Caki2 (cell line): ENCODE measurements around the gene CAMKV. TPM values are rescaled to one million over a fixed set of nuclear protein-coding genes. Genes with fewer than 3 reads are reported as not detected.
"Not testable (repeated sequence)": the region's sequence is repeated elsewhere in the genome, so short reads cannot be mapped to it uniquely, and the experiment has no call there.

Experiments used
- DNase-seq: peaks from one replicate; pipeline ENCODE4 v3.0.0-alpha.2; 2015; ENCODE audit warnings: low read depth
- in situ Hi-C: cut with HindIII; loops from 2 replicates; pipeline ENCODE4 v1.10.0; 2016; ENCODE audit warnings: low sequenced_read_pairs, low pct_unique_long_range_greater_than_20kb, mixed read lengths
- total RNA-seq: library from RNA; depleted of rRNA; stranded (reverse); fragments of >200 nt; shearing (Covaris generic); gene quantifications from 2 replicates; pipeline ENCODE4 v1.2.3, GENCODE V29; 2014; ENCODE audit warnings: low replicate concordance

The CAMKV gene
- total RNA-seq, 1 experiment from 2014 or later = not detected

GRCh38 chr3:49867400-49867799, 2.3 kb downstream of the CAMKV start:
- in situ Hi-C loops = no loop called here
- DNase-seq = no peak

DNA sequence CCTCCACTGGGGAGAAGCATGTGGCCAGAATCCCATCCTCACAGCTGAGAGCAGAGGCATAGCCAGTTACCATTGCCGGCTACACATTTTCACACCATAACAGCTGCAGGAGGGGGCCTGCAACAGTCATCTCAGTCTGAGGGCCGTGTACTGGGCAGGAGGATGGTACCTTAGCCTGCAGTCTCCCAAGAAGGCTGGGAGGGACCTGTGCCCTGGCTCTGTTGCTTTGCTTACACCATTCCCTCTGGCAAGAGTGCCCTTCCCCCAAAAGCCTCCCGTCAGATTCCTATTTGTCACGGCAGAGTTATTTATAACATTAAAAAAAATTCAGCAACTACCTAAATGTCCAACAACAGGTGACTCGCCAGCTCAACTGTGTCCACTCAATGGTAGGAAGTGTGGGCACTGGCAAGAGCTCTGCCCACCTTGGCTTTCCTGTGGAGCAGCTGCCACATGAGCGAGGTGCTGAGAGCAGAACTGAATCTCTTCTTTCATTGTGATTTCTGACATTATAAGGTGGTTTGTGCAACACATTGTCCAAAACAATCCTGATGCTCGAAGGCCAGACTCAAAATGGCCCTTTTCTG, 4.4 kb downstream of the CAMKV start:
- in situ Hi-C loops = no loop called here
- DNase-seq = no peak

DNA sequence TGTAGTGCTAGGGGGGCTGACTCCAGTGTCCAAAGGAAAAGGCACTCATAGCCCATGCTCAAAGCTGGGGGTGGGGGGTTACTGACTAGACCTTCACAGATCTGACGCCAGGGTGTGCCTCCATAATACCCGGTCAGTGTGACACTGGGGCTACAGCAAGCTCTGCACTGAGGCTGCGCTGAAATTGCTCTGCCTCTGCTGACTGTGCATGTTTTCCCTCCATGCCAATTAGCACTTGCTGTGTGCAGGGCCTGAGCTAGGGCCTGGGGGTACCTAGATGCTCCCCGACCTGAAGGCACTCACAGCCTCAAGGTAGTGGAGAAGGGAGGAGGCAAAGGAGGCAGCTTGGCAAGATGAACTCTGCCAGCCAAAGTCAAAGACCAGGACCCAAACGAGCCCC, 5.2 kb downstream of the CAMKV start:
- no peak for DNase-seq
- in situ Hi-C loops = no loop called here

- in situ Hi-C loops = no loop called here
- no peak for DNase-seq
Observed at GRCh38 chr3:49859576-49860305, 10.0 kb downstream of the CAMKV start.

GRCh38 chr3:49856181-49857005, 13.3 kb downstream of the CAMKV start, which contains the start of gene TRAIP:
Gene TRAIP (minus strand): TSS chr3:49856564. CDS start chr3:49856453, 111 bp downstream.
- in situ Hi-C loops = no loop called here
- peak; percentile 83 for DNase-seq

GRCh38 chr3:49855662-49856061, 14.0 kb downstream of the CAMKV start:
- in situ Hi-C loops = no loop called here
- no peak for DNase-seq

DNA sequence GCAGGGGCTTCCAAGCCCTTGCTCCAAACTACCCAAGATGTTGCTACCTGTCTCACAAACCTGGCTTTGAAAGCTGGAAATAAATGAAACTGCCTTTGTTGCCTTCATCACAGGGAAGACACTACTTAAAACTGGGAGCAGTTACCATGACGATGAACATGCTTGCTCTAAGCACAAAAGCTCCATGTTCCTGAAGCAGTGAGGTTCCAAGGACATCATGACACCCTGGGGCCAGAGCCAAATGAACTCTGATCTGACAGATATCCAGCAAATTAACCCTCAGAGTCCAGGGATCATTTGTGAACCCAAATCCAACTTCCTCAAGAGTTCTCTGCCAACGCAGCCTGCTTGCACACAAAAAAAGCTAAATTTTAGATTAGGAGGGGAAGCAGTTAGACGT, 24.0 kb downstream of the CAMKV start:
- no peak for DNase-seq
- in situ Hi-C loops = no loop called here

GRCh38 chr3:49844464-49845183, 25.1 kb downstream of the CAMKV start:
- no peak for DNase-seq
- in situ Hi-C loops = no loop called here

GRCh38 chr3:49842843-49843517, 26.7 kb downstream of the CAMKV start:
- in situ Hi-C loops = no loop called here
- DNase-seq = no peak

- in situ Hi-C loops = no loop called here
- DNase-seq = no peak
Observed at GRCh38 chr3:49841806-49842205, 27.9 kb downstream of the CAMKV start.

DNA sequence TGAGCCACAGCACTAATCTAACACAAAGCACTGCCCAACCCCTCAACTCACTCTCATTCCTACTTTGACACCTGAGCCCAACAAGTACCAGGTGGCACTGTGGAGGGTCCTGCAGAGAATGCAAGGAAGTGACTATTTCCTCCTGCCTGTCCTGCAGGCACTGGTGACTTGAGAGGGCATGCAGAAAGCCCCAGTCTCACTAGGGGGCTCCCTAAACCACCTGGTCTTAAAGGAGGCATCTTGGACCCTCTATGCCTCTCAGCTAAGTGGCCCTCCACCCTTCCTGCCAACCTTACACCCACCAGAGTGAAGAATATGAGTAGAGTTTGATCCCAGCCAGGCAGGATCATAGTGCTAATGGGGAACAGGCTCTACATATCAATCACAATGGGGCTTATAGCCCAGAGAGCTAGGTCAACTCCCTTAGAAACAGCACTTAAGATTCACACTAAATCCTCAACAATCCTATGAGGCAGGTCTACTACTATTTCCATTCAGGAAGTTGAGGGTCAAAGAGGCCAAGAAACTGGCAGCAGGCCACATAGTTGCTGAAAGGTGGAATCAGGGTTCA, 28.5 kb downstream of the CAMKV start:
- no peak for DNase-seq
- in situ Hi-C loops = no loop called here

- in situ Hi-C loops = no loop called here
- DNase-seq = no peak
Observed at GRCh38 chr3:49840388-49840787, 29.3 kb downstream of the CAMKV start.

- DNase-seq = peak; percentile 26
- in situ Hi-C loops = no loop called here
Observed at GRCh38 chr3:49839193-49839809, 30.4 kb downstream of the CAMKV start.

- DNase-seq = no peak
- in situ Hi-C loops = no loop called here
Observed at GRCh38 chr3:49831341-49831740, 38.4 kb downstream of the CAMKV start.

DNA sequence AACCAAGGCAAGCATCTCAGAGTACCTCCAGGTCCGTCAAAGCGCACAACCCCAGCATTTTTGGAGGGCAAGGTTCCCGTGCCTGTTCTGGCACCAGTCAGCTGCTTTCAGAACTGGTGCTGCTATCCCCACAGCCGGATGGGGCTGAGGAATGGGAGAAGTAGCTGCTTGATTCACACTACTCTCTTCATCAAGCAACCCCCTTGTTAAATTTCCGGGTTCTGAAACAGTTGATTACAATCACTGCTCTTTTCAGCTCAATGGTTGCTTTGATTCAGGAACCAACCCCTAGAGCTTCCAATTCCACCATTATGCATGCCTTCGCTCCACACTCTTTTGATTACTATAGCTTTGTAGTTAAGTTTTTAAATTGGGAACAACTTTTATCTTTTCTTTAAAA, 43.7 kb downstream of the CAMKV start:
- no peak for DNase-seq
- in situ Hi-C loops = no loop called here

- DNase-seq, in situ Hi-C loops: not testable (repeated sequence)
Observed at GRCh38 chr3:49823131-49823530, 46.6 kb downstream of the CAMKV start.

GRCh38 chr3:49813497-49814174, 56.1 kb downstream of the CAMKV start, which contains the start of gene UBA7:
Gene UBA7 (minus strand): TSS chr3:49813953. CDS start chr3:49813787, 166 bp downstream.
- in situ Hi-C loops = no loop called here
- DNase-seq = peak; percentile 30
